NK-92 (cell line): ENCODE data around the gene ZNF148.

Experiments used
- DNase-seq: peaks from one replicate; lab custom pipeline; 2025; ENCODE audit not compliant: unreplicated experiment; lab: John Stamatoyannopoulos, UW

The ZNF148 gene

GRCh38 chr3:125192190-125193035 is 182.7 kb downstream of the ZNF148 start:
- DNase-seq, result no peak

- DNase-seq, result no peak
These were observed 183.4 kb downstream of the ZNF148 start for GRCh38 chr3:125191730-125192129.

DNA sequence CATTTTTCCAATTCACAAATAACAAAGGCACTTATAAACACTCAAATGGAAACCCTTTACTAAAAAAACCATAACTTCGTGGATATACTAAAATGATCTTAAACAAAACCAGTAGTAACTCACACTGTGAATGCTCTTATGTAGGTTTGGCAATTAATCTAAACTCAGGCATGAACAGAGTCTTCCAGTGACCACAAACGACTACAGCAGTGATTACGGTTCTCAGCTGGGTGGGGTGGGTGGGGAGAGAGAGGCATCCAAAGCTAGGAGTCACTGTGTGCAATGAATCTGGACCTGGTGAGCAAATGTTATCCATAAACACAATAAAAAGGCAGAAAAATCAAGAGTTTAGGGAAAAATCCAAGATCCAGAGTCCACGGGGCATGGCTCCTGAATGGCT is 183.9 kb downstream of the ZNF148 start:
- no peak for DNase-seq

DNA sequence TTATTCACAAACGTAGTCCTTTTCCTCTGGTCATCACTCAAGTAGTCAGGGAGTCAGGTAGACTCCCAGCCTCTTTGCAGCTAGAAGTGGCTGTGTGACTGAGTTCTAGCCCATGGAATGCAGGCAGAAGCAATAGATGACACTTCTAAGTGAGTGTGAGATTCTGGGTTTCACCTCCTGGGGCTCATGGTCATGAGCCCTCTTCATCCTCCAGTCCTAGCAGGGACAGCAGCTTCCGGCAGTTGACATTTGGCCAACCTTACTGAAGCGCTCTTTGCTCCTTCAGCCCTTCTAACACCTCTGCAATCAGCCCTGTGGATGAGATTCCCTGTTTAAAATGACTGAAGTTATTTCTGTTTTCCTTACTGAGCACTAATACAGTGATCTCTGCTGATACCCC is 184.3 kb downstream of the ZNF148 start:
- DNase-seq, result no peak

DNA sequence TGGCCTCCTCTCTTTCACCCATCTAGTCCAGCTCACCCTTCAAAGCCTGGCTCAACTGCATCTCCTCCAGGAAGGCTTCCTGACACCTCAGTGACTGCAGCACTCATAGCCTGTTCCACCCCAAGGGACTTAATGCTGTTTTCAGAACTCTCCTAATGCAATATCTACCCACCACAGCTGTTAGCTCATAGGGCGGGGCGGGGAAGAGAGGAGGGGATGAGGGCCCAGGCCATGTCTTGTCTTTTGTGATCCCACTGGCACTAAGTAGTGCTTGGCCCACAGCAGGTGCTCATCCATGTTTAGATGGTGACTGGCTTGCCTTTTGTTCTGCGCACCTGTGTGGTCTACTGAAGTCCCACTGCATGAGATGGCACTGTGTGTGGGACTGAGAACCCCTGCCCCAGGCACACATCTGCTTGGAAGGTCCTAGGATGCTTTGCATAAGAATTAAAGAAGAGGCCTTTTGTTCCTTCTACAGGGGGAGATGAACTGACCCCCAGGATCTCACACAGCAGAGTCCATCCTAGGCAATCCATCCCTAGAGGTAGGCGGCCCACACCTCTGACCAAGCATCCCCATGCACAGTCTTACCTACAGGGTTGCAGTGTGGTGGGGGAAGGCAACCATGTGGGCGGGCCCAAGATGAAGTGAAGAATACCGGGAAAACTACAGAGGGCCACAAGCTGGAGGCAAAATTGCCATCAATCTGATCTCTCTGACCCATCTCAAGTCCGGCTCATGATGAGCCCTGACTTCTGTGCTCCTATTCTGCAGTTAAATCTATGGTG is 185.6 kb downstream of the ZNF148 start:
- DNase-seq, result no peak

- DNase-seq, result no peak
These were observed 186.2 kb downstream of the ZNF148 start for GRCh38 chr3:125188955-125189354.

DNA sequence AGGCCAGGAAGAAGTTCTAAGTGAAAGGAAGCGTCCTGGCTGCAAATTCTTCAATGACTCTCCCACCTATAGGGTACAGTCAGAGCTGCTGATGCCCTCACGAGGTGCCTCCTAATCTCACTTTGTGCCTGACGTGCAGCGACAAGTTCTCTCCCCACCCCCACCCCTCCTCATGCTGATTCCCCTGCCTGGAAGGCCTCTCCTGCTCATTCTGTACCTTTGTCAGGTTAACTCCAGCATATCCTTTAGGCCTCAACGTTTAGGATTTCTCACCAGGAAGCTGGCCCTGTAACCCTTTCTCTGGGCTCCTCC is 187.6 kb downstream of the ZNF148 start:
- no peak for DNase-seq

GRCh38 chr3:125186800-125187598 is 188.1 kb downstream of the ZNF148 start:
- DNase-seq, result no peak

GRCh38 chr3:125186261-125186787 is 188.8 kb downstream of the ZNF148 start:
- DNase-seq, result no peak

DNA sequence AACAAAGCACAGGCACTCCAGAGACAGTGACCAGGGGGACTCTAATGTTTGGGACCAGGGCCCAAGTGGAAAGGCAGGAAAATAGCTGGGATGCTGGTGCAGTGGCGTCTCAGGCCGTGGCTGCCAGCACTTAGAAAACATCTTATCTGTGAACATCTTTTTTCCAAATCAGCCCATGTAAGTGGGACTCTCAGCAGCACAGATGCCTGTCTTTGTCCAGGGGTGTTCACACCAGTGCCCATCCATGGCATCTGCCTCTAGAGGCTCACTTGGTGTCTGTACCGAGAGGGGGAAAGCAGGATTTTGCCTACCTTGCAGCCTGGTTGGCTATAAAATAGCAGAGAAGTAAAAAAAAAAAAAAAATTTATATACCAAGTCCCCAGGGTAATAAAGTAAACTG is 189.3 kb downstream of the ZNF148 start:
- no peak for DNase-seq

DNA sequence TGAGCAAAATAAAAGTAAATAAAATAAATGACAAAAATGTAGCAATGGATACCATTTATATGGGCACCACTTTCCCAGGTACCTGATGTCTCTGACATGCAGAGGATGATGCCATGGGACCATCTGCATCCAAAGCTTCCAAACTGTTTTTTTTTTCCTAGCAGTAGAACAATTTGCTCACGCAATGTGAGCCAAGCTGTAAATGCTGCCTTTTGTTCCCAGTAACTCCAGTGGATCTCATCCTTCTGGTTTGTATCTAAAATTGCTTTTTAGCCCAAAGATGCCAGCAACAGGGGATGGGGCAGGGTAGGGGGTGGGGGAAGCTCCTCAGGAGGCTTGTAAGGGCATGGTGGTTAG is 195.3 kb downstream of the ZNF148 start:
- no peak for DNase-seq

- no peak for DNase-seq
These were observed 195.8 kb downstream of the ZNF148 start for GRCh38 chr3:125179143-125179883.

DNA sequence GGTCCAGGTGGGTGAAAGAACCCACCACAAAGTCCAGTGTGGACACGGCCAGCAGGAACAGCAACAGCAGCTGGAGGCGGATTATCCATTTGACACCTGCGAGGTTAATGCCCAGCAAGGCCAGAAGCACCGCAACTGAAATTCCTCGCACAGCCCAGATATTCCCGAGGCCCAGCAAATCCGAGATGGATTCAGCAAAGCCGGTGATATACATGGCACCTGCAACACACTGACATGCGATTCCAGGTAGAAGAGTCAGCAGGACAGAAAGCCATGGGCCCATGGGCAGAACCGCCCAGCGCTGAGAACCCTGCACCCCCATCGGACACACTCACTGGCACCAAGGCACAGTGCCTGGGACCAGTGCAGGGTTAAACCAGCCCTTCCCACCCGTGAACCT is 197.4 kb downstream of the ZNF148 start:
- no peak for DNase-seq
